ENCODE measurements around the gene LMOD1. TPM values are rescaled to one million over a fixed set of nuclear protein-coding genes. Genes with fewer than 3 reads are reported as not detected.

LMOD1 gene
- 3.1 and 25.7 TPM in 2 replicates for total RNA-seq

GRCh38 chr1:201946224-201946908, at the start of gene LMOD1:
LMOD1 (minus strand) TSS chr1:201946548; CDS start chr1:201946340, 208 bp downstream.

GRCh38 chr1:201982623-201983379, 36.5 kb upstream of the LMOD1 start, which contains the start of gene RNPEP:
RNPEP (plus strand) TSS chr1:201982648; CDS start chr1:201982667, 19 bp downstream.

GRCh38 chr1:201955009-201955728, 8.8 kb upstream of the LMOD1 start, which contains the start of gene TIMM17A:
TIMM17A (plus strand) TSS chr1:201955503; CDS start chr1:201955527, 24 bp downstream.

GRCh38 chr1:201888282-201889089, 57.9 kb downstream of the LMOD1 start, which contains the start of gene SHISA4:
SHISA4 (plus strand) TSS chr1:201888898; CDS start chr1:201888995, 97 bp downstream.

Other genes starting within 250 kb of the LMOD1 start
- gene IPO9, start 117.4 kb downstream of the LMOD1 start, total RNA-seq: 18.3 and 20.7 TPM in 2 replicates
- gene SHISA4, start 57.6 kb downstream of the LMOD1 start, total RNA-seq: 7.9 and 18.0 TPM in 2 replicates
- 62.6 and 113 TPM in 2 replicates for gene TIMM17A, start 9.0 kb upstream of the LMOD1 start, total RNA-seq
- 63.8 and 79.8 TPM in 2 replicates for gene RNPEP, start 36.1 kb upstream of the LMOD1 start, total RNA-seq
- 0.77 and 2.5 TPM in 2 replicates for gene ELF3, start 64.0 kb upstream of the LMOD1 start, total RNA-seq
- not detected in 2 replicates for gene GPR37L1, start 176.4 kb upstream of the LMOD1 start, total RNA-seq
- 18.6 and 28.2 TPM in 2 replicates for gene ARL8A, start 198.2 kb upstream of the LMOD1 start, total RNA-seq
- not detected in 2 replicates for gene PTPN7, start 214.1 kb upstream of the LMOD1 start, total RNA-seq
- gene LGR6, start 247.3 kb upstream of the LMOD1 start, total RNA-seq: not detected in 2 replicates

All from regular cardiac myocyte (primary cell).